Measurements from ENCODE around the gene ANXA5. TPM values are rescaled to one million over a fixed set of nuclear protein-coding genes. Genes with fewer than 3 reads are reported as not detected.

Gene ANXA5
- total and polyA plus RNA-seq, 4 donors = 71.0 to 131 (median 87.0) TPM

GRCh38 chr4:121651597-121651996 lies 45.2 kb downstream of the ANXA5 start:
- no peak for DNase-seq (ENCODE audit: low spot score)

GRCh38 chr4:121650741-121651140 lies 46.0 kb downstream of the ANXA5 start:
- Histone ChIP-seq H3K27ac (ENCODE audit: low read depth in 1 of 2, low read length in 2 of 2) (no peak overlapping the region), H3K9ac (ENCODE audit: low read depth in 1 of 2, low read length in 2 of 2) (no peak overlapping the region), H3K27me3 (ENCODE audit: control insufficient read depth in 4 of 4, insufficient read depth in 4 of 4, low read length in 3 of 4) (no peaks in the 10 kb centered on the region), H3K9me3 (ENCODE audit: control insufficient read depth in 4 of 4, low read length in 3 of 4) (no peaks in the 10 kb centered on the region), H3K4me1 (ENCODE audit: control insufficient read depth in 4 of 4, insufficient read depth in 4 of 4, low read length in 3 of 4) (no peaks in the 10 kb centered on the region), H3K4me3 (ENCODE audit: low read depth in 1 of 3, low read length in 3 of 3) (no peak overlapping the region), H3K36me3 (ENCODE audit: control insufficient read depth in 4 of 4, insufficient read depth in 3 of 4, low read depth in 1 of 4, low read length in 3 of 4) (no peaks in the 10 kb centered on the region)
- no peak for TF ChIP-seq TAF1 (conservative IDR thresholded peaks at IDR 0.05)
- TF ChIP-seq YY1 (IDR thresholded peaks at IDR 0.05) = no peak
- TF ChIP-seq RXRA (IDR thresholded peaks at IDR 0.05) = no peak
- no peak for TF ChIP-seq RAD21 (IDR thresholded peaks at IDR 0.05)
- no peak for TF ChIP-seq ATF3 (IDR thresholded peaks at IDR 0.05)
- TF ChIP-seq REST (IDR thresholded peaks at IDR 0.05) = no peak
- TF ChIP-seq FOXA1 (IDR thresholded peaks at IDR 0.05) = no peak
- TF ChIP-seq NR2F2 (IDR thresholded peaks at IDR 0.05) = no peak
- no peak for TF ChIP-seq HNF4G (IDR thresholded peaks at IDR 0.05)
- no peak for TF ChIP-seq SP1 (IDR thresholded peaks at IDR 0.05)
- no peak for TF ChIP-seq MAX (IDR thresholded peaks at IDR 0.05)
- no peak for TF ChIP-seq HNF4A (conservative IDR thresholded peaks at IDR 0.05)
- DNase-seq (ENCODE audit: low spot score) = no peak
- WGBS = 84% methylated on average over 2 of the region's 2 CpGs

More at GRCh38 chr4:121651597-121651996, 45.2 kb downstream of the ANXA5 start:
- H3K4me1 ChIP-seq (ENCODE audit: control insufficient read depth in 4 of 4, insufficient read depth in 4 of 4, low read length in 3 of 4) = no peaks in the 10 kb centered on the region
- H3K9ac ChIP-seq (ENCODE audit: low read depth in 1 of 2, low read length in 2 of 2) = no peak overlapping the region
- no peak overlapping the region for H3K4me3 ChIP-seq (ENCODE audit: low read depth in 1 of 3, low read length in 3 of 3)
- no peaks in the 10 kb centered on the region for H3K36me3 ChIP-seq (ENCODE audit: control insufficient read depth in 4 of 4, insufficient read depth in 3 of 4, low read depth in 1 of 4, low read length in 3 of 4)
- 36% methylated on average over 5 of the region's 5 CpGs for WGBS
- no peaks in the 10 kb centered on the region for H3K27me3 ChIP-seq (ENCODE audit: control insufficient read depth in 4 of 4, insufficient read depth in 4 of 4, low read length in 3 of 4)
- TF ChIP-seq TAF1 (conservative IDR thresholded peaks at IDR 0.05) (no peak), SP1 (IDR thresholded peaks at IDR 0.05) (no peak), ATF3 (IDR thresholded peaks at IDR 0.05) (no peak), CTCF (IDR thresholded peaks at IDR 0.05; ENCODE audit: low read depth, low read length, missing input control) (no peak), GABPA (IDR thresholded peaks at IDR 0.05 in 1 of 2, conservative IDR thresholded peaks at IDR 0.05 in 1 of 2) (no peak), YY1 (IDR thresholded peaks at IDR 0.05) (no peak)
- no peaks in the 10 kb centered on the region for H3K9me3 ChIP-seq (ENCODE audit: control insufficient read depth in 4 of 4, low read length in 3 of 4)
- H3K27ac ChIP-seq (ENCODE audit: low read depth in 1 of 2, low read length in 2 of 2) = no peak overlapping the region
